K562 (cell line): ENCODE measurements around the gene BGN. TPM values are rescaled to one million over a fixed set of nuclear protein-coding genes. Genes with fewer than 3 reads are reported as not detected.

Experiments used
- ZNF589 ChIP-seq: fragments of 200-800 bp; sonication (Bioruptor generic); IDR thresholded peaks from 2 replicates; pipeline ENCODE4 v1.6.1; 2016; ENCODE audit warnings: low read depth, missing genetic modification characterization, missing compliant biosample characterization
- polyA plus RNA-seq, 8 experiments: library from polyadenylated mRNA; depleted of rRNA in 4 of 8; stranded (reverse) in 5 of 8; unstranded in 3 of 8; fragments of >200 nt; fragmentation: Nextera tagmentation in 2 of 8; fragmentation: Illumina TruSeq in 1 of 8; extraction: Ambion mirVana in 2 of 8; extraction: Trizol in 1 of 8; gene quantifications; 2 replicates each; pipeline versions ENCODE4 v1.2.1 to v1.2.3, GENCODE V29; 2011 to 2014; ENCODE audit warnings: inconsistent platforms in 1 of 8, missing spikeins in 1 of 8
- total RNA-seq, 7 experiments: library from RNA; depleted of rRNA in 6 of 7; stranded (reverse); fragments of >200 nt in 6 of 7; fragmentation: Illumina TruSeq in 2 of 7; extraction: Trizol in 2 of 7; gene quantifications; 2 replicates each; pipeline versions ENCODE4 v1.2.1 to v1.2.3, GENCODE V29; 2011 to 2021; ENCODE audit warnings: low replicate concordance in 1 of 7
- TF ChIP-seq, protein P1 (sequence below), 2 experiments: fragments of 450-650 bp in 1 of 2; sonication (generic) in 1 of 2; formaldehyde crosslinking in 1 of 2; IDR thresholded peaks; 2 replicates each; pipeline versions ENCODE4 v1.7.1 to v1.9.0; 2016 to 2022; ENCODE audit warnings: inconsistent platforms in 1 of 2, mild to moderate bottlenecking in 1 of 2, missing genetic modification reagents in 1 of 2

The BGN gene
- total and polyA plus RNA-seq, 9 of the 15 experiments (the other 6 are each of a cell fraction or from before 2014, with no cell fraction given), result 0.11 TPM; not detected in 8

DNA sequence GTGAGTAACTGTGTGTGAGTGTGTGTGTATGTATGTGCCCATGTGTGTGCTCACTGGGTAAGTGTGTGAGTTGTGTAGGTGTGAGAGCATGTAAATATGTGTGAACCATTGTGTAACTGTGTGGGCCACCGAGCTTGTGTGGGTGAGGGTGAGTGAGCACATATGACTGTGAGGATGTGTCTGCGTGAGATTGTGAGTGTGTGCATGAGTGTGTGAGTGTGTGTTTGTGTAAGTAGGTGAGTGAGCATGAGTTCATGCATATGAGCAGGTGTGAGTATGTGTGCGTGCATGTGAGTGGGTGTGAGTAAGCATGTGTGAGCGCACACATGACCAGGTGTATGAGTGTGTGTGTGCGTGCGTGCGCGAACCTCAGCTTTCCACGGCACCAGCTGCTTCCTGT is 21.3 kb downstream of the BGN start (continued):
- TF ChIP-seq, protein P1, sequence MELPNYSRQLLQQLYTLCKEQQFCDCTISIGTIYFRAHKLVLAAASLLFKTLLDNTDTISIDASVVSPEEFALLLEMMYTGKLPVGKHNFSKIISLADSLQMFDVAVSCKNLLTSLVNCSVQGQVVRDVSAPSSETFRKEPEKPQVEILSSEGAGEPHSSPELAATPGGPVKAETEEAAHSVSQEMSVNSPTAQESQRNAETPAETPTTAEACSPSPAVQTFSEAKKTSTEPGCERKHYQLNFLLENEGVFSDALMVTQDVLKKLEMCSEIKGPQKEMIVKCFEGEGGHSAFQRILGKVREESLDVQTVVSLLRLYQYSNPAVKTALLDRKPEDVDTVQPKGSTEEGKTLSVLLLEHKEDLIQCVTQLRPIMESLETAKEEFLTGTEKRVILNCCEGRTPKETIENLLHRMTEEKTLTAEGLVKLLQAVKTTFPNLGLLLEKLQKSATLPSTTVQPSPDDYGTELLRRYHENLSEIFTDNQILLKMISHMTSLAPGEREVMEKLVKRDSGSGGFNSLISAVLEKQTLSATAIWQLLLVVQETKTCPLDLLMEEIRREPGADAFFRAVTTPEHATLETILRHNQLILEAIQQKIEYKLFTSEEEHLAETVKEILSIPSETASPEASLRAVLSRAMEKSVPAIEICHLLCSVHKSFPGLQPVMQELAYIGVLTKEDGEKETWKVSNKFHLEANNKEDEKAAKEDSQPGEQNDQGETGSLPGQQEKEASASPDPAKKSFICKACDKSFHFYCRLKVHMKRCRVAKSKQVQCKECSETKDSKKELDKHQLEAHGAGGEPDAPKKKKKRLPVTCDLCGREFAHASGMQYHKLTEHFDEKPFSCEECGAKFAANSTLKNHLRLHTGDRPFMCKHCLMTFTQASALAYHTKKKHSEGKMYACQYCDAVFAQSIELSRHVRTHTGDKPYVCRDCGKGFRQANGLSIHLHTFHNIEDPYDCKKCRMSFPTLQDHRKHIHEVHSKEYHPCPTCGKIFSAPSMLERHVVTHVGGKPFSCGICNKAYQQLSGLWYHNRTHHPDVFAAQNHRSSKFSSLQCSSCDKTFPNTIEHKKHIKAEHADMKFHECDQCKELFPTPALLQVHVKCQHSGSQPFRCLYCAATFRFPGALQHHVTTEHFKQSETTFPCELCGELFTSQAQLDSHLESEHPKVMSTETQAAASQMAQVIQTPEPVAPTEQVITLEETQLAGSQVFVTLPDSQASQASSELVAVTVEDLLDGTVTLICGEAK (IDR thresholded peaks at IDR 0.05), result no peak
- TF ChIP-seq, protein P1 (CRISPR knock-in tag; IDR thresholded peaks at IDR 0.05), result no peak
- no peak for TF ChIP-seq ZNF589 (CRISPR knock-in tag)
